IPS-NIHi11 (cell line): ENCODE results near the gene LYRM7.
"Not testable (repeated sequence)": the region's sequence is repeated elsewhere in the genome, so short reads cannot be mapped to it uniquely, and the experiment has no call there.

ENCODE experiments used
- DNase-seq: peaks from one replicate; pipeline ENCODE4 v3.0.0; 2012; ENCODE audit warnings: mixed read lengths, low spot score

The LYRM7 gene

GRCh38 chr5:131180407-131180806 is 9.7 kb downstream of the LYRM7 start:
- no peak for DNase-seq

- DNase-seq, result no peak
Observed at GRCh38 chr5:131182839-131183238, 12.1 kb downstream of the LYRM7 start.

GRCh38 chr5:131185523-131186104 is 14.9 kb downstream of the LYRM7 start:
- no peak for DNase-seq

GRCh38 chr5:131186561-131187256 is 16.0 kb downstream of the LYRM7 start:
- no peak for DNase-seq

GRCh38 chr5:131193106-131193505 is 22.4 kb downstream of the LYRM7 start:
- DNase-seq, result no peak

GRCh38 chr5:131193897-131194296 is 23.2 kb downstream of the LYRM7 start:
- not testable (repeated sequence) for DNase-seq

- no peak for DNase-seq
Observed at GRCh38 chr5:131194725-131195124, 24.0 kb downstream of the LYRM7 start.

- DNase-seq, result no peak
Observed at GRCh38 chr5:131195696-131196095, 25.0 kb downstream of the LYRM7 start.

- no peak for DNase-seq
Observed at GRCh38 chr5:131196331-131196730, 25.6 kb downstream of the LYRM7 start.

- DNase-seq, result no peak
Observed at GRCh38 chr5:131198625-131199024, 27.9 kb downstream of the LYRM7 start.

GRCh38 chr5:131200560-131200959 is 29.8 kb downstream of the LYRM7 start:
- DNase-seq, result no peak

GRCh38 chr5:131204964-131205363 is 34.2 kb downstream of the LYRM7 start:
- no peak for DNase-seq

GRCh38 chr5:131206061-131206460 is 35.3 kb downstream of the LYRM7 start:
- no peak for DNase-seq

- DNase-seq, result no peak
Observed at GRCh38 chr5:131206772-131207171, 36.0 kb downstream of the LYRM7 start.

GRCh38 chr5:131209175-131209505 is 38.4 kb downstream of the LYRM7 start:
- no peak for DNase-seq

GRCh38 chr5:131209506-131210150 is 38.9 kb downstream of the LYRM7 start:
- no peak for DNase-seq

- DNase-seq, result no peak
Observed at GRCh38 chr5:131210151-131210510, 39.4 kb downstream of the LYRM7 start.

GRCh38 chr5:131211669-131212068 is 40.9 kb downstream of the LYRM7 start:
- DNase-seq, result no peak

- no peak for DNase-seq
Observed at GRCh38 chr5:131212471-131213021, 41.8 kb downstream of the LYRM7 start.

GRCh38 chr5:131214609-131215227 is 44.0 kb downstream of the LYRM7 start:
- no peak for DNase-seq

GRCh38 chr5:131217791-131218190 is 47.0 kb downstream of the LYRM7 start:
- no peak for DNase-seq

- no peak for DNase-seq
Observed at GRCh38 chr5:131218392-131218791, 47.6 kb downstream of the LYRM7 start.

- no peak for DNase-seq
Observed at GRCh38 chr5:131220566-131220965, 49.8 kb downstream of the LYRM7 start.
